ENCODE results near the gene MPI. TPM values are rescaled to one million over a fixed set of nuclear protein-coding genes. Genes with fewer than 3 reads are reported as not detected.
A peak's percentile ranks its signal among the peaks of the same experiment; 100 is the strongest.
"Not testable (repeated sequence)": the region's sequence is repeated elsewhere in the genome, so short reads cannot be mapped to it uniquely, and the experiment has no call there.

The MPI gene
- total RNA-seq, 4 donors from 2014 or later, result 52.0 to 221 (median 174) TPM

- Histone ChIP-seq H3K27ac (no peak overlapping the region), H3K36me3 (peaks cover 0 to 100% (median 5%) of the 10 kb centered on the region in 3 donors), H3K27me3 (no peaks in the 10 kb centered on the region), H3K4me1 (no peaks in the 10 kb centered on the region), H3K4me3 (no peak overlapping the region), H3K9me3 (no peaks in the 10 kb centered on the region)
- TF ChIP-seq CTCF (IDR thresholded peaks at IDR 0.05) (no peak), POLR2A (IDR thresholded peaks at IDR 0.05) (no peak)
- no peak for DNase-seq
These were observed 30.6 kb downstream of the MPI start for GRCh38 chr15:74920456-74920855.

GRCh38 chr15:74924525-74924924 is 34.7 kb downstream of the MPI start:
- no peak for DNase-seq
- TF ChIP-seq POLR2A (IDR thresholded peaks at IDR 0.05), result no peak
- TF ChIP-seq CTCF (IDR thresholded peaks at IDR 0.05), result no peak
- peaks cover 0 to 99% (median 0%) of the 10 kb centered on the region in 3 donors for H3K36me3 ChIP-seq

GRCh38 chr15:74928771-74929198 is 38.9 kb downstream of the MPI start:
- H3K9me3 ChIP-seq, result no peaks in the 10 kb centered on the region
- H3K27me3 ChIP-seq, result no peaks in the 10 kb centered on the region
- peaks cover 0 to 21% (median 0%) of the 10 kb centered on the region in 4 donors for H3K4me1 ChIP-seq
- H3K36me3 ChIP-seq, result peaks cover 0 to 73% (median 0%) of the 10 kb centered on the region in 3 donors
- no peak for DNase-seq
- TF ChIP-seq POLR2A (IDR thresholded peaks at IDR 0.05), result no peak
- no peak overlapping the region for H3K27ac ChIP-seq
- no peak overlapping the region for H3K4me3 ChIP-seq

More at GRCh38 chr15:74924525-74924924, 34.7 kb downstream of the MPI start:
- H3K4me1 ChIP-seq, result no peaks in the 10 kb centered on the region
- no peak overlapping the region for H3K4me3 ChIP-seq
- no peaks in the 10 kb centered on the region for H3K9me3 ChIP-seq
- no peak overlapping the region for H3K27ac ChIP-seq
- no peaks in the 10 kb centered on the region for H3K27me3 ChIP-seq

GRCh38 chr15:74933573-74933972 is 43.7 kb downstream of the MPI start:
- Histone ChIP-seq H3K36me3 (peaks cover 0 to 26% (median 0%) of the 10 kb centered on the region in 3 donors), H3K27me3 (no peaks in the 10 kb centered on the region), H3K4me1 (peaks cover 0 to 53% (median 4%) of the 10 kb centered on the region in 4 donors), H3K27ac (peak overlapping the region in 1 of 4 donors; percentile 62), H3K4me3 (peak overlapping the region in 2 of 4 donors; percentile 9 to 11), H3K9me3 (no peaks in the 10 kb centered on the region)
- DNase-seq, result no peak
- TF ChIP-seq CTCF (IDR thresholded peaks at IDR 0.05), result peak in 2 of 6 experiments; percentile 8 to 24
- no peak for TF ChIP-seq POLR2A (IDR thresholded peaks at IDR 0.05)

- H3K27me3 ChIP-seq, DNase-seq, H3K27ac ChIP-seq, H3K9me3 ChIP-seq: not testable (repeated sequence)
- Histone ChIP-seq H3K4me1 (peaks cover 0 to 55% (median 4%) of the 10 kb centered on the region in 4 donors), H3K4me3 (peak overlapping the region in 1 of 4 donors; percentile 11), H3K36me3 (peaks cover 0 to 10% (median 0%) of the 10 kb centered on the region in 3 donors)
These were observed 45.4 kb downstream of the MPI start for GRCh38 chr15:74935193-74935592.

GRCh38 chr15:74937272-74937589 is 47.4 kb downstream of the MPI start:
- H3K36me3 ChIP-seq, result no peaks in the 10 kb centered on the region
- H3K4me1 ChIP-seq, result peaks cover 0 to 48% (median 4%) of the 10 kb centered on the region in 4 donors
- no peak for DNase-seq
- H3K4me3 ChIP-seq, result peak overlapping the region; percentile 63 to 99 (median 78)
- H3K27ac ChIP-seq, result peak overlapping the region; percentile 84 to 99 (median 97)
- TF ChIP-seq POLR2A (IDR thresholded peaks at IDR 0.05) (no peak), CTCF (IDR thresholded peaks at IDR 0.05) (no peak)
- H3K9me3 ChIP-seq, result no peaks in the 10 kb centered on the region
- H3K27me3 ChIP-seq, result no peaks in the 10 kb centered on the region

Measured in Peyer's patch (tissue), 4 donors.